Upper lobe of left lung (tissue), 6 donors: ENCODE data around the gene WEE1. TPM values are rescaled to one million over a fixed set of nuclear protein-coding genes. Genes with fewer than 3 reads are reported as not detected.

Source experiments
- ATAC-seq, 2 donors: fragments of 200-7000 bp; cut with Tn5 transposase; one replicate each; pipeline ENCODE4 v1.9.1; 2022; ENCODE audit warnings: mild to moderate bottlenecking in 2 of 2, moderate library complexity in 2 of 2; ENCODE audit not compliant: low FRiP score in 2 of 2
- DNase-seq, 2 donors: peaks; one replicate each; pipeline ENCODE4 v3.0.0-alpha.2; 2019 to 2020
- H3K27ac ChIP-seq, 4 donors: fragments of 200-600 bp; sonication (generic); one replicate each; pipeline ENCODE4 v1.5.1; 2016 to 2019
- H3K27me3 ChIP-seq, 4 donors: fragments of 200-600 bp; sonication (generic); one replicate each; pipeline ENCODE4 v1.5.1; 2017 to 2019
- H3K36me3 ChIP-seq, 4 donors: fragments of 200-600 bp; sonication (generic); one replicate each; pipeline ENCODE4 v1.5.1; 2016 to 2019
- H3K4me1 ChIP-seq, 4 donors: fragments of 200-600 bp; sonication (generic); one replicate each; pipeline ENCODE4 v1.5.1; 2018 to 2019
- H3K4me3 ChIP-seq, 4 donors: fragments of 200-600 bp; sonication (generic); one replicate each; pipeline ENCODE4 v1.5.1; 2017 to 2019; ENCODE audit warnings: mild to moderate bottlenecking in 2 of 4, moderate library complexity in 1 of 4
- H3K9me3 ChIP-seq, 4 donors: fragments of 200-600 bp; sonication (generic); one replicate each; pipeline ENCODE4 v1.5.1; 2018 to 2019
- CTCF ChIP-seq, 6 experiments: fragments of 450-650 bp in 4 of 6; fragments of 200-600 bp in 2 of 6; sonication (generic) in 2 of 6; IDR thresholded peaks; one replicate each; pipeline ENCODE4 v1.5.1; 2016 to 2019; ENCODE audit warnings: antibody characterized with exemption in 6 of 6
- EP300 ChIP-seq, 4 donors: sonication (generic); formaldehyde crosslinking; IDR thresholded peaks; one replicate each; pipeline ENCODE4 v1.5.1; 2017; ENCODE audit warnings: antibody characterized with exemption in 4 of 4, control low read depth in 2 of 4
- POLR2A ChIP-seq, 4 donors: fragments of 450-650 bp; IDR thresholded peaks; one replicate each; pipeline ENCODE4 v1.5.1; 2016 to 2017; ENCODE audit warnings: antibody characterized with exemption in 4 of 4, mild to moderate bottlenecking in 2 of 4
- POLR2AphosphoS5 ChIP-seq, 2 donors: sonication (generic); formaldehyde crosslinking; IDR thresholded peaks; one replicate each; pipeline ENCODE4 v1.5.1; 2017; ENCODE audit warnings: antibody characterized with exemption in 2 of 2
- WGBS, 2 donors: methylation state at CpG; one replicate each; pipeline ENCODE4 v1.1.5; 2017 to 2018; 5-methylcytosine and 5-hydroxymethylcytosine counted together
- total RNA-seq, 6 donors: library from RNA; depleted of rRNA in 4 of 6; stranded (reverse); fragments of >200 nt in 4 of 6; gene quantifications; one replicate each; pipeline versions ENCODE4 v1.1.0 to v1.2.1, GENCODE V29; 2016 to 2021
- donor health status: DM: no; HTN: no; CAD: no; lungs with moderate emphysema.
- donor health status: DM: no; HTN: yes; CAD: no; lungs with severe emphysema.

The WEE1 gene
- total RNA-seq, 6 donors from 2014 or later = 9.2 to 47.1 (median 13.4) TPM

DNA sequence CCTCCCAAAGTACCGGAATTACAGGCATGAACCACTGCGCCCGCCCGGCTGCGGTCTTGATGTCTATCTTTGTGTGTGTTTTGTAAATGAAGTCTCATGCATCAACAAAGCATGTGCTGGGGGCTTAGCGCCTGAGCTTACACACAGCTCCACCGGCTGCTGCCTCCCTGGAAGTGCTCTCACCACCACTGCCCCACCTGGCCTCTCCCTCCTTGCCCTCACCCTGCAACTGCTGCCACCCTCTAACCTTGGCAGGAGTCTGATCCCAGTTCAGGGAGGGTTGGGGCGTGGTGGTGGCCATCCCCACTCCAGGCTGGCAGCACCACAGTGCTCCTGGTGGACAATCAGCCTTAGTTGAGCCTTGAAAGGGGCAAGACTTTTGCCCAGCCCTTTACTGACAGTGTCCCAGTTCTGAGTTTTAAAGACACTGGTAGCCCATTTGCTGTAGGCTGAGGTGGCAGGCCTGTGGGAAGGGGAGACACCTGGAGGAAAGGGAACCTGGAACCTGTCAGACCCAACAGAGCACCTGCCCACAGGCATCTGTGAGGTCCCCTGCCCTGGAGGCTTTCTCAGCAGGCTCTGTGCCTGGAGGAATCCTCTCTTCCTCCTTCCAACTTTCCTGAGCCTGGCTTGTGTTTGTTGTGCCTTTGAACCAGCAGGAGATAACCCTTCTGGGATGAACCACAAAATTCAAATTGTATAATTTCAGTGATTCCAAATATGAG lies 42.4 kb upstream of the WEE1 start:
- no peak overlapping the region for H3K4me3 ChIP-seq
- no peaks in the 10 kb centered on the region for H3K9me3 ChIP-seq
- DNase-seq (peak; percentile 36 to 58), ATAC-seq (peak; percentile 11 to 59)
- no peaks in the 10 kb centered on the region for H3K27me3 ChIP-seq
- no peak overlapping the region for H3K27ac ChIP-seq
- peaks cover 0 to 8% (median 3%) of the 10 kb centered on the region in 4 donors for H3K36me3 ChIP-seq
- H3K4me1 ChIP-seq = peaks cover 6 to 20% (median 18%) of the 10 kb centered on the region in 4 donors
- WGBS, 2 donors = 72 to 91% methylated on average over 8 of the region's 8 CpGs
- TF ChIP-seq EP300 (IDR thresholded peaks at IDR 0.05) (no peak), POLR2AphosphoS5 (IDR thresholded peaks at IDR 0.05) (no peak), CTCF (IDR thresholded peaks at IDR 0.05) (peak in 1 of 6 experiments; percentile 10), POLR2A (IDR thresholded peaks at IDR 0.05) (no peak)

- no peak for TF ChIP-seq POLR2AphosphoS5 (IDR thresholded peaks at IDR 0.05)
- TF ChIP-seq EP300 (IDR thresholded peaks at IDR 0.05) = no peak
- no peak for TF ChIP-seq CTCF (IDR thresholded peaks at IDR 0.05)
- no peak for TF ChIP-seq POLR2A (IDR thresholded peaks at IDR 0.05)
- H3K36me3 ChIP-seq = no peaks in the 10 kb centered on the region
- no peak overlapping the region for H3K27ac ChIP-seq
- H3K4me1 ChIP-seq = peaks cover 5 to 18% (median 9%) of the 10 kb centered on the region in 4 donors
- WGBS, 2 donors = 88 to 91% methylated on average over 9 of the region's 9 CpGs
- H3K9me3 ChIP-seq = no peaks in the 10 kb centered on the region
- no peak for ATAC-seq
- no peak overlapping the region for H3K4me3 ChIP-seq
- no peaks in the 10 kb centered on the region for H3K27me3 ChIP-seq
- no peak for DNase-seq
Measured at GRCh38 chr11:9533058-9533457, 40.4 kb upstream of the WEE1 start.

DNA sequence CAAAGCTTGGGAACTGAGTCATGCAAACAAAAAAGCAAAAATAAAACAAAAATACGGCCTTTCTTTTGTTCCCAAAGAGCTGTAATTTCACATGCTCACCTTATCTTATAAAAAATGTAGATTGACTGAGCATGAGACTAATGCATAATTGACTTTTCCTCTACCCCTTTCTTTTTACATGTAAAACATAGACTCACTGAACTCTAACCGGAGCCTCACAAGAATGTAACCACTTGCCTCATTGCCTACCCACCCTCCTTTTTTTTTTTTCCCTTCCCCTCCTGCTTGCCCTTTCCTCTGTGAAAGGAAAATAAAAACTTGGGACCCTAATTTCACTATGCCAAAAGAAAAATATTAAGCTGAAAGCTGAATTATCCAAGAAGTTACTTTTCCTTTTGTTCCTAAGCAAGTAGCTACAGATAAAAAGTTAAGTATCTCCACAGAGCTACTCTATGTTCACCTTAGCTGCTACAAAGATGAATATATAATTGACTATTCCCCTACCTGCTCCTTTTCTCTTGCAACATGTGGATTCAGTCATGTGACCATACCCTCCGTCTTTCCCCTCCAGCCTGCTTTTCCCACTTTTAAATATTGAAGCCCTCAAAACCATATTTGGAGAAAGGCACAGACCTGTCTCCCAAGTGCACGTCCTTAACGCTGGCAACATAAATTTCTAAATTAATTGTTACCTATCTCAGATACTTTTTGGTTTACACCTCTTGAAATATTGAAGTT lies 39.6 kb upstream of the WEE1 start:
- no peak overlapping the region for H3K27ac ChIP-seq
- DNase-seq = no peak
- peaks cover 5 to 18% (median 9%) of the 10 kb centered on the region in 4 donors for H3K4me1 ChIP-seq
- TF ChIP-seq POLR2A (IDR thresholded peaks at IDR 0.05) = no peak
- TF ChIP-seq EP300 (IDR thresholded peaks at IDR 0.05) = no peak
- no peak for TF ChIP-seq POLR2AphosphoS5 (IDR thresholded peaks at IDR 0.05)
- no peak for TF ChIP-seq CTCF (IDR thresholded peaks at IDR 0.05)
- no peaks in the 10 kb centered on the region for H3K36me3 ChIP-seq
- no peaks in the 10 kb centered on the region for H3K27me3 ChIP-seq
- WGBS, 2 donors = 74 to 82% methylated on average over 5 of the region's 5 CpGs
- ATAC-seq = no peak
- no peaks in the 10 kb centered on the region for H3K9me3 ChIP-seq
- no peak overlapping the region for H3K4me3 ChIP-seq

DNA sequence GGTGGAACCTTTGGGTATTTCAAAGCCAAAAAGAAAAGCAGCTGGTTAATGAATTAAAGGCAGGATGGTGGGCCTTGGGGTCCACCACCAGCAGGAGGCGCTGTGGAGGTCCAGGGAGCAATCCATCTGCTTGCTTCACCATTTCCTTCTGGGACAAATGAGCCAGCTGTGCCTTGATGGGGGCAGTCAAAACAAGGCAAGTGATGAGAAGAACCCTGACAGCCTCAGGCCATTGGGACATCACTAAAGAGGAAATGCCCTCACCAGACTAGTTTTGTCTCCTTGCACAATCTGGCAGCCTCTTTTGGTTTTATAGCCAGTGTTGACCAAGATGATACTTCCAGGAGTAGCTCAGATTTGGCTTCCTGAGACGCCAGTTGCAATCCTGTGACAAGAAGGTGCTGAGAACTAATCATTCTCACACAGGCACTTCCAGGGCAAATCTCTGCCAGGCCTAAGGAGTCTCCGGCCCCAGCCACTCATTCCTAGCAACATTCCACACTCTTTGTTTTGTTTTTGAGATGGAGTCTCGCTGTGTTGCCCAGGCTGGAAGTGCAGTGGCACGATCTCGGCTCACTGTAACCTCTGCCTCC lies 38.2 kb upstream of the WEE1 start:
- WGBS, 2 donors = 63 to 83% methylated on average over 6 of the region's 6 CpGs
- H3K27me3 ChIP-seq = no peaks in the 10 kb centered on the region
- H3K36me3 ChIP-seq = no peaks in the 10 kb centered on the region
- H3K27ac ChIP-seq = peak overlapping the region in 1 of 4 donors; percentile 61
- DNase-seq (peak; percentile 43 to 80), ATAC-seq (peak; percentile 85 to 86)
- no peak for TF ChIP-seq EP300 (IDR thresholded peaks at IDR 0.05)
- peak; percentile 46 to 74 for TF ChIP-seq POLR2AphosphoS5 (IDR thresholded peaks at IDR 0.05)
- peak; percentile 61 to 85 (median 80) for TF ChIP-seq CTCF (IDR thresholded peaks at IDR 0.05)
- no peak for TF ChIP-seq POLR2A (IDR thresholded peaks at IDR 0.05)
- H3K9me3 ChIP-seq = no peaks in the 10 kb centered on the region
- H3K4me3 ChIP-seq = no peak overlapping the region
- H3K4me1 ChIP-seq = peaks cover 0 to 8% (median under 1%) of the 10 kb centered on the region in 4 donors
